Upper lobe of left lung (tissue), 6 donors: ENCODE results near the gene TEKT5. TPM values are rescaled to one million over a fixed set of nuclear protein-coding genes. Genes with fewer than 3 reads are reported as not detected.
"Not testable (repeated sequence)": the region's sequence is repeated elsewhere in the genome, so short reads cannot be mapped to it uniquely, and the experiment has no call there.

Experiments
- ATAC-seq, 2 donors: fragments of 200-7000 bp; cut with Tn5 transposase; one replicate each; pipeline ENCODE4 v1.9.1; 2022; ENCODE audit warnings: mild to moderate bottlenecking in 2 of 2, moderate library complexity in 2 of 2; ENCODE audit not compliant: low FRiP score in 2 of 2
- DNase-seq, 2 donors: peaks; one replicate each; pipeline ENCODE4 v3.0.0-alpha.2; 2019 to 2020
- H3K27ac ChIP-seq, 4 donors: fragments of 200-600 bp; sonication (generic); one replicate each; pipeline ENCODE4 v1.5.1; 2016 to 2019
- H3K27me3 ChIP-seq, 4 donors: fragments of 200-600 bp; sonication (generic); one replicate each; pipeline ENCODE4 v1.5.1; 2017 to 2019
- H3K36me3 ChIP-seq, 4 donors: fragments of 200-600 bp; sonication (generic); one replicate each; pipeline ENCODE4 v1.5.1; 2016 to 2019
- H3K4me1 ChIP-seq, 4 donors: fragments of 200-600 bp; sonication (generic); one replicate each; pipeline ENCODE4 v1.5.1; 2018 to 2019
- H3K4me3 ChIP-seq, 4 donors: fragments of 200-600 bp; sonication (generic); one replicate each; pipeline ENCODE4 v1.5.1; 2017 to 2019; ENCODE audit warnings: mild to moderate bottlenecking in 2 of 4, moderate library complexity in 1 of 4
- H3K9me3 ChIP-seq, 4 donors: fragments of 200-600 bp; sonication (generic); one replicate each; pipeline ENCODE4 v1.5.1; 2018 to 2019
- CTCF ChIP-seq, 6 experiments: fragments of 450-650 bp in 4 of 6; fragments of 200-600 bp in 2 of 6; sonication (generic) in 2 of 6; IDR thresholded peaks; one replicate each; pipeline ENCODE4 v1.5.1; 2016 to 2019; ENCODE audit warnings: antibody characterized with exemption in 6 of 6
- EP300 ChIP-seq, 4 donors: sonication (generic); formaldehyde crosslinking; IDR thresholded peaks; one replicate each; pipeline ENCODE4 v1.5.1; 2017; ENCODE audit warnings: antibody characterized with exemption in 4 of 4, control low read depth in 2 of 4
- POLR2A ChIP-seq, 4 donors: fragments of 450-650 bp; IDR thresholded peaks; one replicate each; pipeline ENCODE4 v1.5.1; 2016 to 2017; ENCODE audit warnings: antibody characterized with exemption in 4 of 4, mild to moderate bottlenecking in 2 of 4
- POLR2AphosphoS5 ChIP-seq, 2 donors: sonication (generic); formaldehyde crosslinking; IDR thresholded peaks; one replicate each; pipeline ENCODE4 v1.5.1; 2017; ENCODE audit warnings: antibody characterized with exemption in 2 of 2
- WGBS, 2 donors: methylation state at CpG; one replicate each; pipeline ENCODE4 v1.1.5; 2017 to 2018; 5-methylcytosine and 5-hydroxymethylcytosine counted together
- total RNA-seq, 6 donors: library from RNA; depleted of rRNA in 4 of 6; stranded (reverse); fragments of >200 nt in 4 of 6; gene quantifications; one replicate each; pipeline versions ENCODE4 v1.1.0 to v1.2.1, GENCODE V29; 2016 to 2021
- donor health status: DM: no; HTN: no; CAD: no; lungs with moderate emphysema.
- donor health status: DM: no; HTN: yes; CAD: no; lungs with severe emphysema.

The TEKT5 gene
- total RNA-seq, 6 donors from 2014 or later: 0.20 to 2.1 (median 0.44) TPM; not detected in 3

- no peak overlapping the region for H3K27ac ChIP-seq
- H3K36me3 ChIP-seq: no peaks in the 10 kb centered on the region
- no peak overlapping the region for H3K4me3 ChIP-seq
- TF ChIP-seq POLR2A (IDR thresholded peaks at IDR 0.05) (no peak), CTCF (IDR thresholded peaks at IDR 0.05) (no peak), EP300 (IDR thresholded peaks at IDR 0.05) (no peak), POLR2AphosphoS5 (IDR thresholded peaks at IDR 0.05) (no peak)
- no peak for DNase-seq
- no peaks in the 10 kb centered on the region for H3K4me1 ChIP-seq
- H3K9me3 ChIP-seq: no peaks in the 10 kb centered on the region
- WGBS, 2 donors: 82 to 90% methylated on average over 29 of the region's 29 CpGs
- ATAC-seq: no peak
- no peaks in the 10 kb centered on the region for H3K27me3 ChIP-seq
These were observed 13.1 kb downstream of the TEKT5 start for GRCh38 chr16:10681310-10682308.

- ATAC-seq (no peak), DNase-seq (no peak)
- H3K9me3 ChIP-seq: no peaks in the 10 kb centered on the region
- no peak overlapping the region for H3K27ac ChIP-seq
- TF ChIP-seq EP300 (IDR thresholded peaks at IDR 0.05) (no peak), POLR2AphosphoS5 (IDR thresholded peaks at IDR 0.05) (no peak), CTCF (IDR thresholded peaks at IDR 0.05) (no peak), POLR2A (IDR thresholded peaks at IDR 0.05) (no peak)
- no peaks in the 10 kb centered on the region for H3K4me1 ChIP-seq
- H3K36me3 ChIP-seq: no peaks in the 10 kb centered on the region
- H3K27me3 ChIP-seq: no peaks in the 10 kb centered on the region
- H3K4me3 ChIP-seq: no peak overlapping the region
These were observed 14.8 kb downstream of the TEKT5 start for GRCh38 chr16:10679921-10680320.

GRCh38 chr16:10679441-10679840, 15.3 kb downstream of the TEKT5 start:
- H3K27ac ChIP-seq, H3K4me3 ChIP-seq, H3K27me3 ChIP-seq, H3K9me3 ChIP-seq, H3K4me1 ChIP-seq, H3K36me3 ChIP-seq, ATAC-seq, DNase-seq: not testable (repeated sequence)
- WGBS, 2 donors: 89 to 98% methylated on average over 7 of the region's 7 CpGs

- TF ChIP-seq POLR2A (IDR thresholded peaks at IDR 0.05): no peak
- TF ChIP-seq EP300 (IDR thresholded peaks at IDR 0.05): no peak
- TF ChIP-seq CTCF (IDR thresholded peaks at IDR 0.05): no peak
- TF ChIP-seq POLR2AphosphoS5 (IDR thresholded peaks at IDR 0.05): no peak
- H3K36me3 ChIP-seq: no peaks in the 10 kb centered on the region
- no peaks in the 10 kb centered on the region for H3K9me3 ChIP-seq
- 66 to 89% methylated on average over 2 of the region's 2 CpGs for WGBS, 2 donors
- H3K27ac ChIP-seq: no peak overlapping the region
- H3K27me3 ChIP-seq: no peaks in the 10 kb centered on the region
- no peak for DNase-seq
- no peak overlapping the region for H3K4me3 ChIP-seq
- no peak for ATAC-seq
- no peaks in the 10 kb centered on the region for H3K4me1 ChIP-seq
These were observed 16.1 kb downstream of the TEKT5 start for GRCh38 chr16:10678655-10679054.

- WGBS, 2 donors: 76 to 96% methylated on average over 6 of the region's 6 CpGs
- TF ChIP-seq POLR2A (IDR thresholded peaks at IDR 0.05): no peak
- TF ChIP-seq EP300 (IDR thresholded peaks at IDR 0.05): no peak
- TF ChIP-seq POLR2AphosphoS5 (IDR thresholded peaks at IDR 0.05): no peak
- no peak for TF ChIP-seq CTCF (IDR thresholded peaks at IDR 0.05)
- Histone ChIP-seq H3K27ac (no peak overlapping the region), H3K9me3 (no peaks in the 10 kb centered on the region), H3K4me1 (no peaks in the 10 kb centered on the region), H3K4me3 (no peak overlapping the region), H3K36me3 (no peaks in the 10 kb centered on the region), H3K27me3 (no peaks in the 10 kb centered on the region)
- no peak for DNase-seq
- ATAC-seq: no peak
These were observed 18.4 kb downstream of the TEKT5 start for GRCh38 chr16:10676284-10676683.
